Measurements from ENCODE around the gene CLNK. TPM values are rescaled to one million over a fixed set of nuclear protein-coding genes. Genes with fewer than 3 reads are reported as not detected.

CLNK gene
- total and polyA plus RNA-seq, 2 of the 8 experiments (the other 6 are each of a cell fraction or from before 2014, with no cell fraction given), result not detected

DNA sequence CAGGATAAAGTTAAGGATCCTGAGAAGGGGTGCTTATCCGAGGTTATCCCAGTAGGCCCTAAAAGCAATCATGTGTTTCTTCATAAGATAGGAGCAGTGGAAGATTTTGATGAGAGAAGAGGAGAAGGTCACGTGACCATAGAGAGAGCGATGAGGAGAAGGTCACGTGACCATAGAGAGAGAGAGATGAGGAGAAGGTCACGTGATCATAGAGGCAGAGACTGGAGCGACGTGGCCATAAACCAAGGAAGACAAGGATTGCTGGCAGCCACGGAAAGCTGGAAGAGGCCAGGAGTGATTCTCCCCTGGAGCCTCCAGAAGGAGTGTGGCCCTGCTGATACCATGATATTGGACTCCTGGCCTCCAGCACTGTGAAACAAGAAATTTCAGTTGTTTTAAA is 188.9 kb downstream of the CLNK start:
- Histone ChIP-seq H3K14ac (ENCODE audit: insufficient read length) (no peak overlapping the region), H2AFZ (ENCODE audit: low read length) (no peak overlapping the region), H3K9ac (replicated peaks in 1 of 4; ENCODE audit: extremely low read depth in 1 of 4, low read depth in 3 of 4, low read length in 3 of 4) (no peak overlapping the region), H2BK12ac (ENCODE audit: low read depth, low read length) (peak overlapping the region; percentile 84), H3K4me1 (replicated peaks in 1 of 4; ENCODE audit: control insufficient read depth in 3 of 4, insufficient read depth in 4 of 4, low read length in 3 of 4) (peaks cover 6 to 24% (median 16%) of the 10 kb centered on the region in 4 experiments; a peak in 6 of 7 replicates), H2BK120ac (replicated peaks; ENCODE audit: low read depth, low read length) (peak overlapping the region; percentile 88), H4K20me1 (replicated peaks in 1 of 2; ENCODE audit: control insufficient read depth in 1 of 2, insufficient read depth in 2 of 2, low read length in 2 of 2) (peaks cover 0 to 2% of the 10 kb centered on the region in 2 experiments), H4K8ac (ENCODE audit: extremely low read depth, insufficient read depth, low read length) (no peak overlapping the region), H2BK20ac (ENCODE audit: low read length) (peak overlapping the region; percentile 77), H3K79me1 (ENCODE audit: low read depth, low read length) (no peaks in the 10 kb centered on the region), H4K91ac (replicated peaks; ENCODE audit: insufficient read length, low read length) (peak overlapping the region; percentile 72), H2BK5ac (ENCODE audit: low read depth, low read length) (peak overlapping the region; percentile 82; the same call in 1 of the 2 replicates), H3K79me2 (ENCODE audit: control insufficient read depth in 1 of 2, insufficient read depth in 2 of 2, low read length in 2 of 2) (no peaks in the 10 kb centered on the region), H2BK15ac (ENCODE audit: low read length) (no peak overlapping the region), H3K18ac (ENCODE audit: extremely low read depth, low read length) (peak overlapping the region; percentile 85), H2AK5ac (ENCODE audit: low read depth, low read length) (peak overlapping the region; percentile 84), H3K27me3 (replicated peaks in 1 of 4; ENCODE audit: control insufficient read depth in 3 of 4, extremely low read depth in 1 of 4, insufficient read depth in 3 of 4, low read length in 3 of 4) (peaks cover 3 to 21% (median 11%) of the 10 kb centered on the region in 4 experiments; a peak in 6 of 7 replicates), H3K23ac (ENCODE audit: insufficient read length) (no peak overlapping the region), H3K27ac (ENCODE audit: low read depth, low read length) (no peak overlapping the region), H3K9me3 (ENCODE audit: insufficient read depth in 2 of 2, low read depth in 1 of 2, low read length in 1 of 2) (no peaks in the 10 kb centered on the region), H3K4me3 (ENCODE audit: extremely low read depth in 1 of 4, insufficient read depth in 2 of 4, low read depth in 3 of 4, low read length in 4 of 4) (peak overlapping the region in 1 of 4 experiments; percentile 31; a peak in 1 of 8 replicates), H4K5ac (ENCODE audit: insufficient read length, low read depth, low read length) (no peak overlapping the region), H3K23me2 (ENCODE audit: low read depth, low read length) (no peaks in the 10 kb centered on the region), H3K4me2 (ENCODE audit: insufficient read depth in 1 of 2, low read depth in 2 of 2, low read length in 2 of 2) (peak overlapping the region; percentile 43 to 48), H3K36me3 (ENCODE audit: control insufficient read depth in 2 of 4, insufficient read depth in 4 of 4, low read length in 3 of 4) (no peaks in the 10 kb centered on the region), H3K4ac (replicated peaks; ENCODE audit: insufficient read length, low read depth, low read length) (no peak overlapping the region), H3K56ac (replicated peaks; ENCODE audit: insufficient read length, low read depth, low read length) (no peak overlapping the region)
- FAIRE-seq, result no peak
- ChIA-PET CTCF (ENCODE audit: partially characterized antibody) (interaction anchor here (0.9 to 1.9 kb wide), 5 partner anchors 11 to 34 kb away, joined by 3 to 6 read pairs (median 3); no protein-coding TSS in a partner anchor), POLR2A (ENCODE audit: partially characterized antibody) (interaction anchor here (0.9 to 1.2 kb wide), 7 partner anchors 9 to 379 kb away, joined by 3 to 5 read pairs (median 4); partner anchors contain the start of genes WDR1 and ZNF518B)
- 43% methylated on average over 8 of the region's 8 CpGs; no CpG with 5 or more reads in 1 of the 2 experiments for WGBS, 2 experiments (ENCODE audit: extremely low coverage in 1 of 2, insufficient coverage in 1 of 2, insufficient read length in 1 of 2, insufficient replicate concordance in 2 of 2, low coverage in 1 of 2, low lambda C conversion rate in 2 of 2, missing lambda C conversion rate in 1 of 2)
- DNase-seq (ENCODE audit: low read depth in 1 of 2, low spot score in 2 of 2), result no peak
- no peak for TF ChIP-seq RBBP5 (IDR thresholded peaks at IDR 0.05; ENCODE audit: borderline replicate concordance, low read depth, low read length)
- 0 out of 2 replicates have a peak, but pooled peaks have one; percentile 49 for TF ChIP-seq ATF3 (IDR thresholded peaks at IDR 0.05; ENCODE audit: insufficient read depth, low read depth, low read length)
- TF ChIP-seq, protein P1, sequence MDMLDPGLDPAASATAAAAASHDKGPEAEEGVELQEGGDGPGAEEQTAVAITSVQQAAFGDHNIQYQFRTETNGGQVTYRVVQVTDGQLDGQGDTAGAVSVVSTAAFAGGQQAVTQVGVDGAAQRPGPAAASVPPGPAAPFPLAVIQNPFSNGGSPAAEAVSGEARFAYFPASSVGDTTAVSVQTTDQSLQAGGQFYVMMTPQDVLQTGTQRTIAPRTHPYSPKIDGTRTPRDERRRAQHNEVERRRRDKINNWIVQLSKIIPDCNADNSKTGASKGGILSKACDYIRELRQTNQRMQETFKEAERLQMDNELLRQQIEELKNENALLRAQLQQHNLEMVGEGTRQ (IDR thresholded peaks at IDR 0.05; ENCODE audit: low read length), result peak; percentile 90
- no peak for TF ChIP-seq CEBPB (IDR thresholded peaks at IDR 0.05; ENCODE audit: low read depth, low read length)
- no peak for TF ChIP-seq SP1 (IDR thresholded peaks at IDR 0.05; ENCODE audit: low read depth, low read length)
